GM10847 (cell line): ENCODE measurements around the gene PCAT6.

ENCODE experiments used
- POLR2A ChIP-seq: IDR thresholded peaks from 2 replicates; pipeline ENCODE4 v1.6.1; 2011; ENCODE audit not compliant: insufficient read length; ENCODE audit errors: extremely low read depth

Gene PCAT6

GRCh38 chr1:202810615-202811295 is at the start of gene PCAT6:
Gene PCAT6, plus strand, starts transcription at chr1:202810954.
- peak; percentile 51 for TF ChIP-seq POLR2A

GRCh38 chr1:202762019-202762418 is 48.7 kb upstream of the PCAT6 start:
- TF ChIP-seq POLR2A: no peak

GRCh38 chr1:202765721-202766120 is 45.0 kb upstream of the PCAT6 start:
- no peak for TF ChIP-seq POLR2A

- no peak for TF ChIP-seq POLR2A
Measured at GRCh38 chr1:202770135-202770534, 40.6 kb upstream of the PCAT6 start.

- no peak for TF ChIP-seq POLR2A
Measured at GRCh38 chr1:202781180-202781579, 29.6 kb upstream of the PCAT6 start.

- no peak for TF ChIP-seq POLR2A
Measured at GRCh38 chr1:202786804-202787203, 23.9 kb upstream of the PCAT6 start.

- no peak for TF ChIP-seq POLR2A
Measured at GRCh38 chr1:202788800-202789199, 22.0 kb upstream of the PCAT6 start.

GRCh38 chr1:202791077-202791747 is 19.5 kb upstream of the PCAT6 start:
- no peak for TF ChIP-seq POLR2A

- no peak for TF ChIP-seq POLR2A
Measured at GRCh38 chr1:202794051-202794740, 16.6 kb upstream of the PCAT6 start.

- TF ChIP-seq POLR2A: no peak
Measured at GRCh38 chr1:202796670-202797069, 14.1 kb upstream of the PCAT6 start.

- TF ChIP-seq POLR2A: no peak
Measured at GRCh38 chr1:202798260-202798659, 12.5 kb upstream of the PCAT6 start.

- TF ChIP-seq POLR2A: no peak
Measured at GRCh38 chr1:202798792-202799331, 11.9 kb upstream of the PCAT6 start.

- TF ChIP-seq POLR2A: no peak
Measured at GRCh38 chr1:202800742-202801141, 10.0 kb upstream of the PCAT6 start.

GRCh38 chr1:202801175-202801574 is 9.6 kb upstream of the PCAT6 start:
- no peak for TF ChIP-seq POLR2A

GRCh38 chr1:202802034-202802433 is 8.7 kb upstream of the PCAT6 start:
- no peak for TF ChIP-seq POLR2A
